NCI-H1930 (cell line): Measurements from ENCODE around the gene ATP6V1B1.

Experiments
- DNase-seq, 2 experiments: peaks; one replicate each; lab custom pipeline; 2025; lab: John Stamatoyannopoulos, UW

ATP6V1B1 gene

GRCh38 chr2:70935468-70936164 is at the start of gene ATP6V1B1:
Gene ATP6V1B1 (plus strand): TSS chr2:70935900. CDS start chr2:70935955, 55 bp downstream.
- DNase-seq, result no peak

DNA sequence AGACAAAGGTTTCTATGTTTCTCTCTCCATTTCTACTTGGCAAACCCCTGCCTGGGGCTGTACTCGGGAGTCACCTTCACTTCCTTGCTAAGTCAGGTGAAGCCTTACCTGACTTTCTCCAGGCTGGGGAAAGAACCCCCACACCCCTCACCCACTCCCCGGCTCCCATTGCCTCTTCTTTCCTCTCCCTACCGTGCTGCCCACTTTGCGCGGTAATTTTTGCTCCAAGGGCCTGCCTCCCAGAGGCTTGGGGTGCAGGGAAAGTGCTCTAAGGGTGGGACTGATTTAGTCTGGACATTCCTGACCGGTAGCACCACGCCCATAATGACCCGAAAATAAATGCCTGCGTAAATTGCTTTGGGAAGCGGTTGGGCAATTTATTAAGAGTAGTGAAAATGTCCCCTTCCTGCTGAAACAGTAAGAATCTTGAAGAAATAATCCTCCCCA is 49.1 kb upstream of the ATP6V1B1 start:
- DNase-seq, result no peak

- DNase-seq, result no peak
These were observed 48.5 kb upstream of the ATP6V1B1 start for GRCh38 chr2:70887208-70887549.

- DNase-seq, result peak; percentile 68 to 71
These were observed 48.0 kb upstream of the ATP6V1B1 start for GRCh38 chr2:70887550-70888246.

DNA sequence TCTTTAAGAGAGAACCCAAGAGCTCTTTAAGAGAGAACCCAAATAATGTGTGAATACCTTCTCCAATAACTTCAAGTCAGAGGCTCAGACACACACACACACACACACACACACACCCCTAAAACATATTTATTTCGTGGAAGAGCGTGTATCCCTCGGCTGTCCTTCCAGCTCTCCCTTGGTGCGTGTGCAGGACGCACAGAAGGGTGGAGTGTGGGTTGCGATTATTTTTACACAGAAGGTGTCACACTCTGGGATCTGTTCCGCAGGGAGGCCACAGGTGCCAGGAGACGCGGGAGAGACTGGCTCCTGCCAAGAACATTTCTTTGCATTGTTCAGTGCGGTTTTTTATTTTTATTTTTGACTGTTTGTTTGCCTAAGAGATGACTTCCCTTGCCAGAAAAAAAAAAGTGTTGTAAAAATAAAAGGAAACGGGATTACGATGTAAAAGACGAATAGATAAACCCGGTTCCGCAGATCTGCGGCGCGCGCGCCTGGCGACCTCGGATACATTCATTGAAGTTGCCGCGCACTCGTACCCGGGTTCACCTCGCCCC is 47.3 kb upstream of the ATP6V1B1 start:
- DNase-seq, result no peak

DNA sequence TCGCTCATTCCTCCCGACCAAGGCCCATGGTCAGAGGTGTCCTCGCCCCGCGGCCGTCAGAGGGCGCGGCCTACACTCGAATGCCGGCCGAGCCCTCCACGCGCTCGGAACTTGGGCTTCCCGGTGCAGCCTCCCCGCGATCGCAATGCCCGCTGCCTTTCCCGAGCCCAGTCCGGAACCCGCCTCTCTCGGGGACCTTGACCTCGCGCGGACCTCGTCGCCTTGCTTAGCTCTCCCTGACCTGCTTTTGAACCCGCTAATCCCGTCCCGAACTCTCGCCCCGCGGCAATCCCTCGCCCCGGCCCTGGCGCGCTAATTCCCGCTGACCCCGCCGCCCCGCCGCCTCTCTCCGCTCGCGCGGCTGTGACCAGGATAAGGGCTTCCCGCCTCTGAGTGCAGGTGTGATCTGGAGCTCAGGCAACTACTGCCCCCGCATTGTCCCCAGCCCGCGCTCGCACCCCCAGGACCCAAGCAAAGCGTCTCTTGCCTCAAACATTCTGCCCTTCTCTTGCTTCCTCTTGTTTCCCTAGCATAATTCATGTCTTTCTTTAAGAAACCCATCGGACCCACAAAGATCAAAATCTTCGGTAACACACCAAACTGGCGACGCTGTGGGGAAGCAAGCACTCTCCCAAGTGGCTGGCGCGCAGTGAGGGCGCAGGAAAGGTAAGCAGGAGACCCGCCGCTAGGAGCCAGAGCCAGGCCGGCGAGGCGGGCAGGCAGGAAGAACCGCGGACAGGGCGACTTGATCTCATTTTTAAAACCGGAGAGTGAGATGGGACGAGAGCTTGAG is 46.6 kb upstream of the ATP6V1B1 start:
- DNase-seq, result no peak

- DNase-seq, result no peak
These were observed 46.0 kb upstream of the ATP6V1B1 start for GRCh38 chr2:70889716-70890037.

- DNase-seq, result no peak
These were observed 45.1 kb upstream of the ATP6V1B1 start for GRCh38 chr2:70890469-70891065.

GRCh38 chr2:70891572-70892357 is 43.9 kb upstream of the ATP6V1B1 start:
- no peak for DNase-seq

DNA sequence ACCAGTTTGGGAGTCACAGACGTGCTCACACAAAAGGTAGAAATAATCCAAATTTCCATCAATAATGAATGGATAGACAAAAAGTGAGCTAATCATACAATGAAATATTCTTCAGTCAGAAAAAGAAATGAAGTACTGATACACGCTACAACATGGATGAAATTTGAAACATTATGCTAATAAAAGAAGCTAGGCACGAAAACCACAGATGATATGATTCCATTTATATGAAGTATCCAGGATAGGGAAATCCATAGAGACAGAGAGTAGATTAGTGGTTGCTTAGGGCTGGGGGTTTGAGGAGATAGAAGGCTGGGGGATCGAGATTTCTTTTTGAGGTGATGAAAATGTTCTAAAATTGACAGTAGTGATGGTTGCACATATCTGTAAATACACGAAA is 43.0 kb upstream of the ATP6V1B1 start:
- no peak for DNase-seq

- DNase-seq, result no peak
These were observed 42.5 kb upstream of the ATP6V1B1 start for GRCh38 chr2:70893186-70893585.

DNA sequence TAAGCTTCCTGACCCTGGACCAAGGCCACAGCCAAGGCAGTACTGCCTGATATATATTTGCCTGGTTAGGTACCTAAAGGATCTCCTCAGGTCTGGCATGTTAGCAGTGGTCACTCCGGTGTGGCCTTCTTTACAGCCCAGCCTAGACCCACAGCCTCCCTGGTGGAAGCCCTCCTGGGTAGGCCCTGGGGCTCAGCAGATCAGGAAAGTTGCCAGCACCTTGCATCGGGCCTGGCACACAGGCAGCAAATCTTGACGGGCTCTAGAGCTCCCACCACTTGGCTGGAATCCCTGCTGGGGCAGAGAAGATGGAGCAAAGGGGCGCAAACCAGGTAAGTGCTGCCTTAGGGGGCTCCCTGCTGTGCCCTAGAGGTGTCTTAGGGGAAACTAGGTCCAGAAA is 40.9 kb upstream of the ATP6V1B1 start:
- no peak for DNase-seq

DNA sequence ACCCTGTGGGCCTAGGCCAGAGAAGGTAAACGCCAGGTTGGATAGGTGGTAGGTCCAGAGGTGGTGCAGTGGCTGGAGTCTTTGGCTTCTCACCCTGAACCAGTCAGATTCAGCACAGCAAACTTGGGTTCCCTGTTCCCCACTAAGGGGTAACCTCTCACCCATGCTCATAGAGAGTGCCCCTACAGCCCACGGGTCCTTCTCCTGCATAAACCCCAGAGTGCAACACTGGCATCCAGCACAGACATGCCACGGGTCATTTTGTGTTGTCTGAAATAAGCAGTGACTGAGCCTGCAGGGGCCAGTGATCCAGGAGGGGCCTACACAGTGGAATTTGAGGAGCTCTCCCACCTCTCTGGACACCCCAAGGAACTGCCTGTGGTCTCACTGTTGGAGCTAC is 40.5 kb upstream of the ATP6V1B1 start:
- no peak for DNase-seq

DNA sequence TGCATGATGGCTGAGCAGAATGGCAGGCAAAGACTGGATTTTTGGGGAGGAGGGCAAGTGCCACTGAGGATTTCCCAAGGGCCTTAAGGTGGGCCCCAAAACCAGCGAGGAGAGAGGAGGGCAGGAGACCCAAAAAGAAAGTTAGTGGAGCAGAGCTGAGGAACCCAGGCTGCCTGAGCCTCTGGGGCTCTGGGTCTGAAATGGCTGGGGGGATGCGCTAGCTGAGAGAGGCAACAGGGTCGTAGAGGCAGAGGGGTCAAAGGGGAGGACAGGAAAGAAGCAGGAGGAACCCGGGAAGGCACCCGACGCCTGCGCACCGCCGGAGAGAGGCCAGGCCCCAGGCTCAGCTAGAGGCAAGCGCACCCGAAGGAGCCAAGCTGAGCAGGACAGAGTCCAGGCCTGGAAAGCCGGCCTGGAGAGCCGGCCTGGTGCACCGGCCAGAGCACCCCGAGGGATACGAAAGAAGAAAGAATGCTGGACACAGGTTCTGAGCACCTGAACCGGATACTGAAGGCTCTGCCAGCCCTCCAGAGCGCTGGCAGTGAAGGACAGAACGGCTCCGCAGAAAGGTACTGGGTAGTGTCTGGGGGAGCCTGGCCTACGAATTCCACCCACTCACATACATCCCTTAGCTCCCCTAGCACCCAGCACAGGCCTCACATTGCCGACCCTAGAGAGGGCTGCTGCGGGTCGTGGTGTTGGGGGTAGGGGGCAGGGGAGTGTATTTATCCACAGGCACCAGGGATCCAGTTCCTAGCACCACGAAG is 39.5 kb upstream of the ATP6V1B1 start:
- DNase-seq, result no peak

- DNase-seq, result no peak
These were observed 38.9 kb upstream of the ATP6V1B1 start for GRCh38 chr2:70896765-70897202.

DNA sequence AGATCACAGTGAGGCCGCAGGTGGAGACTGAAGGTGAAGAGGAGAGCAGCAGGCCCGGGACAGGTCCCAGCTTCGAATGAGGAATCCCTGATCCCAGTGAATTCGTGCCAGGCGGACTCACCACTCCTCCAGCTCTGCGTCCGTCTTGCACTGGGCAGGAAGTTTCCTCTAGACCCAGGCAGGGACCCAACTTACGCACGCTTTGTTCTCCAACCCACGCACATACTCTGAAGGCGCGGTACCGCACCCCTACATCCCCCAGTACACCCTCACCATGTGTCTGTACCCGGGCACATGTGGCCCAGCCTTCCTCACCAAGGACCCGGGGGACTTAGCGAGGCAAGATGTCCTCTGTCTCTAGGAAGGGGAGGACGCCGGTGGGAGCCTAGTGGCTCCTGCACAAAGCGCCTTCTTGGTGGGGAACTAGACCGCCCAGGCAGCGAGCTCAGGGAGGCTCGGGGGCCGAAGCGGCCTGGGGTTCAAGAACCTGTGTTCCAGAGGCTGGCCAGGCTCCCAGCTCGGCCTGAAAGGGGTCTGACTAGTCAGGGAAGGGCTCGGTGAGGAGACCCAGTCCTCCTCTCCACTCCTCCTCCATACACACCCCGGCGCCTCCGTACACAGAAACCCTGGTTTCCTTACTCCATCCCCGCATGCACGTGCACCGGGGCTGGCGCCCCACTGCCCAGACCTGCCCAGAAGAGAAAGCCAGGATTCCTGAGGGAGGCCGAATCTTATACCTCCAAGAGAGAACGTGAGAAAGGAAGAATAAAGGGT is 38.3 kb upstream of the ATP6V1B1 start:
- no peak for DNase-seq

DNA sequence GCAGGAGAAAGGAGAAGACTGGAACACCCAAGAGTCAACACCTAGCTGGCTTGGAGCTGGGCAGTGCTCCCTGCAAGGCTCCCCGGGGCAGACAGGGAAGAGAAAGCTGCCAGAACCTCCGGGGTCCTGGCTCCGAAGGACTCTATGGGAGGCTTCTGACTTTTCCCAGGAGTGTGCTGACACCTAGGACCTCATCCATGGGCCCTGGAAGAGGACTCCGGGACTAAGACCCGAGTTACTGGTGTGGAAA is 37.8 kb upstream of the ATP6V1B1 start:
- DNase-seq, result no peak

- no peak for DNase-seq
These were observed 37.1 kb upstream of the ATP6V1B1 start for GRCh38 chr2:70898363-70899240.
